HG02885 (cell line): ENCODE results near the gene OPN1LW.
"Not testable (repeated sequence)": the region's sequence is repeated elsewhere in the genome, so short reads cannot be mapped to it uniquely, and the experiment has no call there.

Experiments
- ATAC-seq: cut with Tn5 transposase; IDR thresholded peaks from one replicate; pipeline ENCODE4 v1.9.1; 2021; ENCODE audit warnings: mild to moderate bottlenecking; ENCODE audit not compliant: unreplicated experiment, poor library complexity

Gene OPN1LW

DNA sequence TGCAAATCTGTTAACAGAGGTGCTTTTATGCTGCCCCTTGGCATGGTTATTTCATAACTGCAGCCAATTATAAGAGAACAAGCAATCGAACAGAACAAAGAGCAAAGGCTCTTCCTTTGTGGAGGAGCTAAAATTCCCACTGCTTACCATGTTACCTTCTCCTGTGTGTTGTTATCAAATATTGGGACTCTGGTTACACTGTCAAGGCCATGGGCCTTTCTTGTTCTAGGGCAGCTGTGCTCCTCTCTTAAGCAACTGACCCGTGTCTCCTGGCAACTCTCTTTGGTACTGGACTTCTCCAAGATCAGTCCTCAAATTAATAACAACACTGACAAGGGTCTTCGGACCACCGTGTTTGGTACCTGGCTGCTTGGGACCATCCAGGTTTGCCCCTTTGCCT, 12.1 kb upstream of the OPN1LW start:
- no peak for ATAC-seq

- ATAC-seq: no peak
These were observed 11.7 kb upstream of the OPN1LW start for GRCh38 chrX:154132366-154132765.

GRCh38 chrX:154135458-154136229, 8.4 kb upstream of the OPN1LW start:
- no peak for ATAC-seq

DNA sequence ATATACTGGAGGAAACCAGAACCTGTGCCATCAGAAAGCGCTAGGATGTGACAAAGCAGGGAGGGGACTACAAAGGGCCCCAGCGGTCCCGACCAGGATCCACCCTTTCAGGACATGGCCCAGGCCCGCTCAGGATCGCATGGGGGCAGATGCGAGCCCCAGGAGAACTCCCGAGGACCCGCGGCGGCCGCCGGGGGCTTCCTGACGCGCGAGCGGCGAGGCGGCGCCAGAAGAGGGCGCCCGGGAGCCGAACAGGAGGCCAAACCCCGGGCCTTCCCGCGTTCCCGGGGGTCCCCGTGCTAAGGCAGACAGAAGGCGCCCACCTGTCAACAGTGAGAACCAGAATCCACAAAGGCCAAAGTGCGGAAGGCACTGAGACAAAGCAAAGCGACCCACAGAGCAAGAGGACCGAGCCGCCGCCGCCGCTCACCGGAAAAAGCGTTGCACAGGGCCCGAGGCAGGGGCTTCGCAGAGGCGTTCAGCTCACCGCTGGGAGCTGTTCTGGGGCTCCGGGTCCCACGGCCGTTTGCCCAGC, 7.3 kb upstream of the OPN1LW start:
- ATAC-seq: no peak

- no peak for ATAC-seq
These were observed 5.2 kb upstream of the OPN1LW start for GRCh38 chrX:154138857-154139256.

DNA sequence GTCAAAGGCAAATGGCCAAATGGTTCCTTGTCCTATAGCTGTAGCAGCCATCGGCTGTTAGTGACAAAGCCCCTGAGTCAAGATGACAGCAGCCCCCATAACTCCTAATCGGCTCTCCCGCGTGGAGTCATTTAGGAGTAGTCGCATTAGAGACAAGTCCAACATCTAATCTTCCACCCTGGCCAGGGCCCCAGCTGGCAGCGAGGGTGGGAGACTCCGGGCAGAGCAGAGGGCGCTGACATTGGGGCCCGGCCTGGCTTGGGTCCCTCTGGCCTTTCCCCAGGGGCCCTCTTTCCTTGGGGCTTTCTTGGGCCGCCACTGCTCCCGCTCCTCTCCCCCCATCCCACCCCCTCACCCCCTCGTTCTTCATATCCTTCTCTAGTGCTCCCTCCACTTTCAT, 3.8 kb upstream of the OPN1LW start:
- no peak for ATAC-seq

DNA sequence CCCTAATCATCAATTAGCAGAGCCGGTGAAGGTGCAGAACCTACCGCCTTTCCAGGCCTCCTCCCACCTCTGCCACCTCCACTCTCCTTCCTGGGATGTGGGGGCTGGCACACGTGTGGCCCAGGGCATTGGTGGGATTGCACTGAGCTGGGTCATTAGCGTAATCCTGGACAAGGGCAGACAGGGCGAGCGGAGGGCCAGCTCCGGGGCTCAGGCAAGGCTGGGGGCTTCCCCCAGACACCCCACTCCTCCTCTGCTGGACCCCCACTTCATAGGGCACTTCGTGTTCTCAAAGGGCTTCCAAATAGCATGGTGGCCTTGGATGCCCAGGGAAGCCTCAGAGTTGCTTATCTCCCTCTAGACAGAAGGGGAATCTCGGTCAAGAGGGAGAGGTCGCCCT, 3.3 kb upstream of the OPN1LW start:
- ATAC-seq: no peak

DNA sequence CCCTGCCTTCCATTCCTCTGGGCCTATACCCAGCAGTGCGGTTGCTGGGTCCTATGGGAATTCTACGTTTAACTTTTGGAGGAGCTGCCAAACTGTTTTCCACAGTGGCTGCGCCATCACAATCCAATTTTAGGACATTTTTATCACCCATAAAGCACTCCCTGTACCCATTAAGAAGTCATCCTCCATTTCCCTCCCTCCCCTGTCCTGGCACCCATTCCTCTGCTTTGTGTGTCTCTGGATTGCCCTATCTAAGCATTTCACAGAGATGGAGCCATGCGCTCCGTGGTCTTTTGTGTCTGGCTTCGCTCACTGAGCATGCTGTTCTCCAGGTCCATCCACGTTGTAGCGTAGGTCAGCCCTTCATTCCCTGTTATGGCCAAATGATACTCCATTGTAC, 1.7 kb upstream of the OPN1LW start:
- ATAC-seq: no peak

DNA sequence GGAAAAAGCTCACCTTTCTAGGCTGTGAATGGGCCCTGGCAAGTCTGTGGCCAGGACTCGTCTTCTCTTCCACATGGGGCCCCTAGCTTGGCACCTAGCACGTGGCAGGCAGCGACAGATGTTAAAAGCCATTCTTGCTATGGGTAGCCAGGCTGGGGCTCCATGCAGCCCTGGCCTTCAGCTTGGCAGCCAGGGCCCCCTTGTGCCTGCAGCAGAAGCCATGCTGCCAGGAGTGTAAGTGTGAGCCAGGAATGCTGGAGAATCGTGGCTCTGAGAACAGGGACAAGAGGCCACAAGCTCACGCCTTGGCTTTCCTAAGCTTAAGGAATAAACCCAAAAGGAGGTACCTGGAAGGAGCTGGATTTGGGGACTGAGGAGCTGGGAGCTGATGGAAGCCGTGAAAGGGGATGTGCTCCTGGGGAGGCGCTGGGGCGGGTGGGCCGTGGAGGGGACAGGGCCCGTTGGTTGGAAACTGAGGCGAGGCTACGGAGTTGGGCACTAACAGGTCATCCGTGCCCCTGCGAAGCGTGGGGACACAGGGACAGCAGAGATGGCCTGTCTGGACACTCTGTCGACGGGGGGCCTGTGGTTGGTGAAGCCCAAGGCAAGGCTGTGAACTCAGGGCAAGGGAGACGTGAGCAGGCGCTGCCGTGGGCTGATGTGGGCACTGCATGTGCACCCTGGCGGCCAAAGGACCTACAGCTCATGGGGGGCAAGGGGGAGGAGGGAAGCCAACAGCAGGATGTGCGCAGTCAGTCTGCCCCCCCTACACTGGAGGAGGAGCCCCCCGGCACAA, 895 bp upstream of the OPN1LW start:
- ATAC-seq: no peak

DNA sequence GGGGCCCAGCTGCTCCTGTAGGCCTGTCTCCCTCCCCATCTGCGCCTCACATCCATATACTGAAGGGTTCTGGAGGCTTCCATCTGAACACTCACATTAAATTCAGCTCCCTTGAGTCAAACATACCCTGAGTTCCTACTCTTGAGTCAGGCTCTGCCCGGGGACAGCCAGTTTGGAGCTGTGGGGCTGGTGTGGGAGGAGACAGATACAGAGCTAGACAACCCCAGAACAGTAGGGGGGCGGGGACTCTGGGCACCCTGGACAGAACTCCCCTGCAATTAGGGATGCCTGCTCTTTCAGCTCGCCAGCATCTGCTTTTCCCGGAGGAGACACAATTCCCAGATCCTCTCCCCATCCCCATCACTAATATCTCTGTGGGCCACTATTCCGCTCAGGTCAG, 7.0 kb downstream of the OPN1LW start:
- ATAC-seq: not testable (repeated sequence)

DNA sequence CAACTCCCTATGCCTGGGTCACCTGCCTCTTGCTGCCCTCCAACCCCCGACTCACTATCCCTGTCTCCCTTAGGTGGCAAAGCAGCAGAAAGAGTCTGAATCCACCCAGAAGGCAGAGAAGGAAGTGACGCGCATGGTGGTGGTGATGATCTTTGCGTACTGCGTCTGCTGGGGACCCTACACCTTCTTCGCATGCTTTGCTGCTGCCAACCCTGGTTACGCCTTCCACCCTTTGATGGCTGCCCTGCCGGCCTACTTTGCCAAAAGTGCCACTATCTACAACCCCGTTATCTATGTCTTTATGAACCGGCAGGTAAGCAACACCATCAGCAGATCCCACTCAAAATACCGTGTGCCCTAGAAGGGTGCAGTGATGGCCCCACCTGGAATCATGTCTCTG, 12.2 kb downstream of the OPN1LW start:
- ATAC-seq: not testable (repeated sequence)

DNA sequence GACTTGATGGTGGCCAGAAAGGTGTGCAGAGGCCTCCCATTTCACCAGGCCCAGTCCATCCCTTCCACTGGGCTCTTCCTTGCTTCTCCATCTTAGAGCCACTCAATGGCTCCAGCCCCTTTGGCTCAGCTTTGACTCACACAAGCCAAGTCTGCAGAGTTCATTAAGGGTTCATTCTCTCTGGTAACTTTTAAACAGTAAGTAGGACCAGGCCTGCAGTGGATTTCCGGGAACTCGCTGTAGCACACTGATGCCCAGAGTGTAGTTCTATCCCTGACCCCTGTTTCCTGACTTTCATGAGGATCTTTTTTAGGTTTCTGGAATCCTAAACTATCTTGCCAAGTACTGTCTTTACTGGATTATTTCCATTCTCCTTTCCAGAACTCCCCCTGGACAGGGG, 13.2 kb downstream of the OPN1LW start:
- not testable (repeated sequence) for ATAC-seq

DNA sequence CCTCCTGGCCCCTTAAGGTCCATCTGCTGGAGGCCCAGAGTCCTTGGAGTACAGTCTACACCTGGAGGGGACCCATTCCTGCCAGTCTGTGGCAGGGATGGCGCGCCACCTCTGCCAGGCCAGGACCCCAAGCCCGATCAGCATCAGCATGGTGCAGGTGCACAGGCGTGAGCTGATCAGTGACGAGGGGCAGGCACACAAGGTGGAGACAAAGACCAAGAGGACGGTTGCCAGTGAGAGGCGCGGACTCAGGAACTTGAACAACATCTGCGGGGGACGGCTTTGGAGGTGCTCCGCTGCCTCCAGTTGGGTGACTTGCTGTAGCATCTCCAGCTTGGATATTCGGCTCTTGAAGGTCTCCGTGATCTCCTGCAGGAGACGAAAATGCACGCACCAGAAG, 15.3 kb downstream of the OPN1LW start:
- not testable (repeated sequence) for ATAC-seq

- not testable (repeated sequence) for ATAC-seq
These were observed 20.9 kb downstream of the OPN1LW start for GRCh38 chrX:154164902-154165301.

DNA sequence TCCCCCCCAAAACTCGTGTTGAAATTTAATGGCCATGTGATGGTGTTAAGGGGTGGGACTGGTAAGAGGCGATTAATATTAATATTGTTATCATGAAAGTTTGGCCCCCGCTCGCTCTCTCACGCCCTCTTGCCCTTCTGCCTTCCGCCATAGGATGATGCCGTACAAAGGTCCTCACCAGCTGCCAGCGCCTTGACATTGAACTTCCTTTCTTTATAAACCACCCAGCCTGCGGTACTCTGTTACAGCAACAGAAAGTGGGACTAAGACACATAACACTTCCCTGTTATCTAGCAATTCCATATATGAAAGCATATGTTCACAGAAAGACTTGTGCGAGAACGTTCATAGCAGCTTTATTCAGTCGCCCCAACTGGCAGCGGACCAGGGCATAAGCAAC, 24.3 kb downstream of the OPN1LW start:
- ATAC-seq: not testable (repeated sequence)

- peak; percentile 65 for ATAC-seq
These were observed 28.5 kb downstream of the OPN1LW start for GRCh38 chrX:154172535-154172943.

DNA sequence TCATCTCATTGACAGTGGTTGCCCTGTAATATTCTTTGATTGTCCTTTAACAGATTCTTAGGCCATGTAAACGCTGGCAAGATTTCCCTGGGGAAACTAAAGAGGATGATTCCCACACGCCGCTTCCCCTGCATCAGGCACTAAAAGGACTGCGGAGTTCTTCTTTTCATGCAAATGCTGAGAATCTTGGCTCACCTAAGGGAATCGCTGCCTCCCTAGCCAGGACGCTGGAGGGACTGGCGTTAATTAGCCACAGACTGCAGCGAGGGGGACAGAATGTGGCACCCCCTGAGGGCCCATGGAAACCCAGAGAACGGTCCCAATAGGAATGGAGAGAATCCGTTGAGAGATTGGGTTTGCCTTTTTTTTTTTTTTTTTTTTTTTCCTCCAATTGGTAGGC, 30.3 kb downstream of the OPN1LW start:
- not testable (repeated sequence) for ATAC-seq

- ATAC-seq: not testable (repeated sequence)
These were observed 38.3 kb downstream of the OPN1LW start, which contains the start of gene OPN1MW for GRCh38 chrX:154182296-154182695. Gene OPN1MW, plus strand, starts transcription at chrX:154182596. Its CDS starts 82 bp downstream, at chrX:154182678.

DNA sequence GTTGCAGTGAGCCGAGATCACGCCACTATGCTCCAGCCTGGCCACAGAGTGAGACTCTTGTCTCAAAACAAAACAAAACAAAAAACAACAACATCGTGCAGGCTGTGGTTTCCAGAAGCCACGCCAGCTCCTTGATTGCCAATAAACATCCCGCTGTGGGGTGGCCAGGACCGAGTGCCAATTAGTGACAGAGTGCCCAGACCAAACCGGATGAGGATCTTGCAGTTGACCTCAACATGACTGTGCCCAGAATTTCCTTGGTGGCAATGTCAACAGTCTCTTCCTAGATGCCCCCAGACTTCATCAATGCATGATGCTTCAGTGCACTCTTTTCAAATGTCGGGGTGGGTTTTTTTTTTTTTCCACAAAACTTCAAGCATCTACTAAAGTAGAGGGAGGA, 39.8 kb downstream of the OPN1LW start:
- not testable (repeated sequence) for ATAC-seq

GRCh38 chrX:154192846-154193245, 48.8 kb downstream of the OPN1LW start:
- ATAC-seq: not testable (repeated sequence)

GRCh38 chrX:154194316-154194715, 50.3 kb downstream of the OPN1LW start:
- not testable (repeated sequence) for ATAC-seq
